H9 (cell line): ENCODE measurements around the gene HSF2. TPM values are rescaled to one million over a fixed set of nuclear protein-coding genes. Genes with fewer than 3 reads are reported as not detected.

Source experiments
- DNase-seq: peaks from one replicate; pipeline ENCODE4 v3.0.0-alpha.2; 2017
- H2AFZ ChIP-seq: one replicate; pipeline ENCODE4 v1.6.1; 2013; ENCODE audit warnings: mild to moderate bottlenecking, low read length, control low read depth, moderate library complexity
- H2AK5ac ChIP-seq: 2 replicates; pipeline ENCODE4 v1.6.1; 2013; ENCODE audit warnings: low read length, control low read depth, mixed read lengths; ENCODE audit not compliant: insufficient read length
- H2BK120ac ChIP-seq: one replicate; pipeline ENCODE4 v1.6.1; 2013; ENCODE audit warnings: low read depth, mild to moderate bottlenecking, low read length, control low read depth, inconsistent platforms; ENCODE audit not compliant: poor library complexity, severe bottlenecking
- H2BK12ac ChIP-seq: 2 replicates; pipeline ENCODE4 v1.6.1; 2013; ENCODE audit warnings: low read length, control low read depth, mixed read lengths, low read depth; ENCODE audit not compliant: insufficient read length
- H2BK15ac ChIP-seq: 2 replicates; pipeline ENCODE4 v1.6.1; 2013; ENCODE audit warnings: low read depth, low read length, control low read depth
- H2BK20ac ChIP-seq: one replicate; pipeline ENCODE4 v1.6.1; 2013; ENCODE audit warnings: low read depth, mild to moderate bottlenecking, low read length, control low read depth, inconsistent platforms; ENCODE audit not compliant: poor library complexity, severe bottlenecking
- H2BK5ac ChIP-seq: 2 replicates; pipeline ENCODE4 v1.6.1; 2013; ENCODE audit warnings: low read length, control low read depth, mixed read lengths; ENCODE audit not compliant: insufficient read length
- H3K14ac ChIP-seq: 2 replicates; pipeline ENCODE4 v1.6.1; 2013; ENCODE audit warnings: low read length, control low read depth; ENCODE audit not compliant: insufficient read depth
- H3K18ac ChIP-seq: 2 replicates; pipeline ENCODE4 v1.6.1; 2013; ENCODE audit warnings: low read depth, mild to moderate bottlenecking, mixed read lengths, low read length, control low read depth; ENCODE audit not compliant: insufficient read length
- H3K23ac ChIP-seq: 2 replicates; pipeline ENCODE4 v1.6.1; 2013; ENCODE audit warnings: low read length, control low read depth, mixed read lengths, low read depth; ENCODE audit not compliant: insufficient read length
- H3K23me2 ChIP-seq: 2 replicates; pipeline ENCODE4 v1.6.1; 2013; ENCODE audit warnings: low read depth, mild to moderate bottlenecking, mixed read lengths, low read length, control low read depth; ENCODE audit not compliant: insufficient read length, poor library complexity, severe bottlenecking
- H3K27ac ChIP-seq: 2 replicates; pipeline ENCODE4 v1.5.1; 2013; ENCODE audit warnings: low read length, control low read depth, mixed read lengths, low read depth; ENCODE audit not compliant: insufficient read length
- H3K27me3 ChIP-seq: 2 replicates; pipeline ENCODE4 v1.6.1; 2013; ENCODE audit warnings: low read length, control low read depth, inconsistent platforms; ENCODE audit not compliant: insufficient read depth
- H3K4ac ChIP-seq: 2 replicates; pipeline ENCODE4 v1.6.1; 2013; ENCODE audit warnings: low read depth, mild to moderate bottlenecking, control low read depth, inconsistent platforms, low read length, moderate library complexity
- H3K4me1 ChIP-seq: 2 replicates; pipeline ENCODE4 v1.6.1; 2013; ENCODE audit warnings: low read length, control low read depth, inconsistent platforms; ENCODE audit not compliant: insufficient read depth
- H3K4me2 ChIP-seq: 2 replicates; pipeline ENCODE4 v1.6.1; 2013; ENCODE audit warnings: low read length, control low read depth, mixed read lengths; ENCODE audit not compliant: insufficient read length, insufficient read depth
- H3K56ac ChIP-seq: 2 replicates; pipeline ENCODE4 v1.6.1; 2013; ENCODE audit warnings: low read depth, mild to moderate bottlenecking, mixed read lengths, low read length, control low read depth; ENCODE audit not compliant: insufficient read length
- H3K79me1 ChIP-seq: 2 replicates; pipeline ENCODE4 v1.6.1; 2013; ENCODE audit warnings: low read depth, mild to moderate bottlenecking, moderate library complexity, low read length, control low read depth, inconsistent platforms; ENCODE audit not compliant: insufficient read depth, poor library complexity, severe bottlenecking
- H3K79me2 ChIP-seq: 2 replicates; pipeline ENCODE4 v1.6.1; 2013; ENCODE audit warnings: low read length, control low read depth, inconsistent platforms; ENCODE audit not compliant: insufficient read depth
- H3K9ac ChIP-seq: 2 replicates; pipeline ENCODE4 v1.6.1; 2013; ENCODE audit warnings: low read length, control low read depth, mixed read lengths; ENCODE audit not compliant: insufficient read length; ENCODE audit errors: extremely low read depth
- H3K9me3 ChIP-seq: one replicate; pipeline ENCODE4 v1.6.1; 2013; ENCODE audit warnings: low read depth, low read length, inconsistent platforms; ENCODE audit not compliant: control insufficient read depth
- H3T11ph ChIP-seq: one replicate; pipeline ENCODE4 v1.6.1; 2013; ENCODE audit warnings: mild to moderate bottlenecking, low read length, control low read depth, inconsistent platforms
- H4K20me1 ChIP-seq: one replicate; pipeline ENCODE4 v1.6.1; 2013; ENCODE audit not compliant: control insufficient read depth, insufficient read length, insufficient read depth
- H4K5ac ChIP-seq: 2 replicates; pipeline ENCODE4 v1.6.1; 2013; ENCODE audit warnings: low read depth, mild to moderate bottlenecking, mixed read lengths, low read length, control low read depth; ENCODE audit not compliant: insufficient read length
- H4K8ac ChIP-seq: replicated peaks from 2 replicates; pipeline ENCODE4 v1.6.1; 2013; ENCODE audit warnings: low read length, control low read depth, mixed read lengths, low read depth; ENCODE audit not compliant: insufficient read length
- H4K91ac ChIP-seq: 2 replicates; pipeline ENCODE4 v1.6.1; 2013; ENCODE audit warnings: low read depth, mild to moderate bottlenecking, moderate library complexity, mixed read lengths, low read length, control low read depth; ENCODE audit not compliant: insufficient read length
- H3K27ac Mint-ChIP-seq, 3 experiments: 2 replicates in 2 of 3; 3 replicates in 1 of 3; pipeline ENCODE4 v1.8.0; 2020 to 2021; ENCODE audit warnings: mixed read lengths in 3 of 3, mild to moderate bottlenecking in 1 of 3, moderate library complexity in 1 of 3
- H3K27me3 Mint-ChIP-seq: 2 replicates; pipeline ENCODE4 v1.8.0; 2021; ENCODE audit warnings: low read depth, mild to moderate bottlenecking, moderate library complexity, mixed read lengths
- H3K36me3 Mint-ChIP-seq, 3 experiments: 2 replicates in 2 of 3; 3 replicates in 1 of 3; pipeline ENCODE4 v1.8.0; 2020 to 2021; ENCODE audit warnings: low read depth in 3 of 3, mixed read lengths in 3 of 3; ENCODE audit not compliant: insufficient read depth in 1 of 3
- H3K4me1 Mint-ChIP-seq, 2 experiments: 2 replicates each; pipeline ENCODE4 v1.8.0; 2020; ENCODE audit warnings: mixed read lengths in 2 of 2
- H3K4me3 Mint-ChIP-seq, 2 experiments: 2 replicates in 1 of 2; 3 replicates in 1 of 2; pipeline ENCODE4 v1.8.0; 2020 to 2021; ENCODE audit warnings: mild to moderate bottlenecking in 2 of 2, mixed read lengths in 2 of 2, moderate library complexity in 1 of 2
- H3K9me3 Mint-ChIP-seq, 2 experiments: 2 replicates in 1 of 2; 3 replicates in 1 of 2; pipeline ENCODE4 v1.8.0; 2020; ENCODE audit warnings: mild to moderate bottlenecking in 2 of 2, mixed read lengths in 2 of 2, moderate library complexity in 1 of 2
- CTCF ChIP-seq: fragments of 200-600 bp; sonication (generic); conservative IDR thresholded peaks from 3 replicates; pipeline ENCODE4 v1.8.0; 2021; ENCODE audit warnings: antibody characterized with exemption, mild to moderate bottlenecking
- WGBS: extraction: QIAGEN DNeasy Blood & Tissue Kit; methylation state at CpG from one replicate; pipeline ENCODE4 v1.1.7; 2013; ENCODE audit warnings: missing lambda C conversion rate, low lambda C conversion rate, mixed read lengths; ENCODE audit not compliant: insufficient read length; ENCODE audit errors: extremely low coverage; 5-methylcytosine and 5-hydroxymethylcytosine counted together
- total RNA-seq: library from RNA; stranded (reverse); gene quantifications from 2 replicates; pipeline ENCODE4 v1.2.1, GENCODE V29; 2021

The HSF2 gene
- total RNA-seq, 1 experiment from 2014 or later, result 14.6 TPM

- Histone ChIP-seq H3K27ac (no peak overlapping the region), H3K9me3 (no peaks in the 10 kb centered on the region), H3T11ph (no peak overlapping the region), H2BK20ac (no peak overlapping the region), H3K23me2 (no peaks in the 10 kb centered on the region), H3K23ac (no peak overlapping the region), H4K5ac (no peak overlapping the region), H3K4me2 (no peak overlapping the region), H3K9ac (no peak overlapping the region), H2BK12ac (no peak overlapping the region), H2BK5ac (no peak overlapping the region), H3K79me2 (no peaks in the 10 kb centered on the region; the same call in 1 of the 2 replicates), H2AK5ac (no peak overlapping the region), H3K79me1 (no peaks in the 10 kb centered on the region), H3K27me3 (no peaks in the 10 kb centered on the region), H3K14ac (no peak overlapping the region), H2AFZ (no peak overlapping the region), H2BK120ac (no peak overlapping the region), H4K91ac (no peak overlapping the region), H3K4me1 (peaks cover 2% of the 10 kb centered on the region), H3K56ac (no peak overlapping the region), H4K8ac (no peak overlapping the region), H3K4ac (no peak overlapping the region), H2BK15ac (no peak overlapping the region), H3K18ac (no peak overlapping the region), H4K20me1 (no peaks in the 10 kb centered on the region)
- Mint-ChIP-seq H3K27ac (no peak overlapping the region), H3K4me1 (peaks cover 10 to 20% of the 10 kb centered on the region in 2 experiments), H3K9me3 (no peaks in the 10 kb centered on the region), H3K27me3 (no peaks in the 10 kb centered on the region), H3K36me3 (peaks cover 3 to 11% (median 7%) of the 10 kb centered on the region in 3 experiments; a peak in 5 of 7 replicates), H3K4me3 (no peak overlapping the region)
- TF ChIP-seq CTCF, result no peak
- no CpG with 5 or more reads among the region's 1 CpG for WGBS
- DNase-seq, result no peak
Observed at GRCh38 chr6:122408240-122408639, 8.8 kb downstream of the HSF2 start.
